Karpas-422 (cell line): ENCODE results near the gene FUT7. TPM values are rescaled to one million over a fixed set of nuclear protein-coding genes. Genes with fewer than 3 reads are reported as not detected.

ENCODE experiments used
- DNase-seq: peaks from one replicate; pipeline ENCODE4 v3.0.0-alpha.2; 2015
- H2AFZ ChIP-seq: fragments of 200-600 bp; sonication (generic); 2 replicates; pipeline ENCODE4 v1.6.1; 2014; ENCODE audit warnings: antibody characterized with exemption, low read length, mixed read lengths
- H3K27ac ChIP-seq: fragments of 200-600 bp; sonication (generic); 2 replicates; pipeline ENCODE4 v1.5.1; 2014; ENCODE audit warnings: mild to moderate bottlenecking, low read length, moderate library complexity
- H3K27me3 ChIP-seq: fragments of 200-600 bp; sonication (generic); 2 replicates; pipeline ENCODE4 v1.6.1; 2014; ENCODE audit warnings: low read length, mixed read lengths
- H3K36me3 ChIP-seq: fragments of 200-600 bp; sonication (generic); 2 replicates; pipeline ENCODE4 v1.6.1; 2014; ENCODE audit warnings: low read length, mixed read lengths; ENCODE audit not compliant: insufficient read depth
- H3K4me1 ChIP-seq: fragments of 200-600 bp; sonication (generic); 2 replicates; pipeline ENCODE4 v1.6.1; 2014; ENCODE audit warnings: mild to moderate bottlenecking, low read length, mixed read lengths
- H3K4me2 ChIP-seq: fragments of 200-600 bp; sonication (generic); 2 replicates; pipeline ENCODE4 v1.6.1; 2014; ENCODE audit warnings: low read length, low read depth, mild to moderate bottlenecking; ENCODE audit not compliant: poor library complexity, severe bottlenecking
- H3K4me3 ChIP-seq: fragments of 200-600 bp; sonication (generic); 2 replicates; pipeline ENCODE4 v1.5.1; 2014; ENCODE audit warnings: mild to moderate bottlenecking, antibody characterized with exemption, low read length, mixed read lengths
- H3K79me2 ChIP-seq: fragments of 200-600 bp; sonication (generic); 2 replicates; pipeline ENCODE4 v1.6.1; 2014; ENCODE audit warnings: mild to moderate bottlenecking, low read length, mixed read lengths
- H3K9ac ChIP-seq: fragments of 200-600 bp; sonication (generic); 2 replicates; pipeline ENCODE4 v1.6.0; 2014; ENCODE audit warnings: low read length
- H3K9me2 ChIP-seq: fragments of 200-600 bp; sonication (generic), shearing (Covaris generic); replicated peaks from 2 replicates; pipeline ENCODE4 v1.6.0; 2014; ENCODE audit warnings: mild to moderate bottlenecking, low read length, moderate library complexity; ENCODE audit not compliant: insufficient read depth
- H3K9me3 ChIP-seq: fragments of 300-700, 200-600 bp; sonication (generic); 2 replicates; pipeline ENCODE4 v1.6.1; 2014; ENCODE audit warnings: low read length, mixed read lengths
- H4K20me1 ChIP-seq: fragments of 200-600 bp; sonication (generic); 2 replicates; pipeline ENCODE4 v1.6.1; 2014; ENCODE audit warnings: mild to moderate bottlenecking, antibody characterized with exemption, low read length, low read depth; ENCODE audit not compliant: insufficient read depth
- total RNA-seq: library from RNA; depleted of rRNA; stranded (reverse); fragments of >200 nt; shearing (Covaris generic); gene quantifications from 2 replicates; pipeline ENCODE4 v1.2.3, GENCODE V29; 2014; ENCODE audit warnings: low replicate concordance

The FUT7 gene
- total RNA-seq, 1 experiment from 2014 or later: not detected

- H3K9me3 ChIP-seq: no peaks in the 10 kb centered on the region
- no peak within 1 kb of the TSS for H2AFZ ChIP-seq
- no peaks in the 10 kb centered on the region for H3K79me2 ChIP-seq
- H4K20me1 ChIP-seq: no peaks in the 10 kb centered on the region; the same call in 1 of the 2 replicates
- H3K4me1 ChIP-seq: peaks cover 36% of the 10 kb centered on the region
- peak within 1 kb of the TSS; percentile 59 for H3K4me2 ChIP-seq
- DNase-seq: no peak
- peak within 1 kb of the TSS; percentile 53; the same call in 1 of the 2 replicates for H3K4me3 ChIP-seq
- no peaks in the 10 kb centered on the region for H3K36me3 ChIP-seq
- H3K27ac ChIP-seq: no peak within 1 kb of the TSS
- no peaks in the 10 kb centered on the region for H3K27me3 ChIP-seq
- H3K9ac ChIP-seq: peak within 1 kb of the TSS; percentile 35
- no peaks in the 10 kb centered on the region for H3K9me2 ChIP-seq
Observed at GRCh38 chr9:137027369-137028262, 4.3 kb downstream of the FUT7 start, which contains the start of gene ABCA2. TSS of gene ABCA2 (minus strand) at chr9:137028237. CDS start at chr9:137028140, 97 bp downstream.

- no peak overlapping the region for H3K4me2 ChIP-seq
- no peak overlapping the region for H2AFZ ChIP-seq
- no peak overlapping the region for H3K4me3 ChIP-seq
Observed at GRCh38 chr9:137026828-137027227, 5.1 kb downstream of the FUT7 start.

GRCh38 chr9:137026384-137026783 is 5.5 kb downstream of the FUT7 start:
- Histone ChIP-seq H3K27me3 (no peaks in the 10 kb centered on the region), H3K9me3 (no peaks in the 10 kb centered on the region), H3K79me2 (no peaks in the 10 kb centered on the region), H3K9ac (no peak overlapping the region), H4K20me1 (no peaks in the 10 kb centered on the region; the same call in 1 of the 2 replicates), H3K27ac (no peak overlapping the region), H3K9me2 (no peaks in the 10 kb centered on the region), H3K36me3 (no peaks in the 10 kb centered on the region), H3K4me1 (peaks cover 24% of the 10 kb centered on the region), H3K4me3 (no peak overlapping the region), H3K4me2 (peak overlapping the region; percentile 27), H2AFZ (no peak overlapping the region)
- DNase-seq: no peak

More at GRCh38 chr9:137026828-137027227, 5.1 kb downstream of the FUT7 start:
- no peak for DNase-seq
- Histone ChIP-seq H3K4me1 (peaks cover 28% of the 10 kb centered on the region), H3K9ac (no peak overlapping the region), H3K9me3 (no peaks in the 10 kb centered on the region), H3K27me3 (no peaks in the 10 kb centered on the region), H3K27ac (no peak overlapping the region), H3K79me2 (no peaks in the 10 kb centered on the region), H4K20me1 (no peaks in the 10 kb centered on the region; the same call in 1 of the 2 replicates), H3K9me2 (no peaks in the 10 kb centered on the region), H3K36me3 (no peaks in the 10 kb centered on the region)

GRCh38 chr9:137025517-137025966 is 6.3 kb downstream of the FUT7 start:
- H3K9me2 ChIP-seq: no peaks in the 10 kb centered on the region
- H3K79me2 ChIP-seq: no peaks in the 10 kb centered on the region
- H3K27ac ChIP-seq: no peak overlapping the region
- H3K27me3 ChIP-seq: no peaks in the 10 kb centered on the region
- no peak overlapping the region for H3K4me3 ChIP-seq
- no peaks in the 10 kb centered on the region; the same call in 1 of the 2 replicates for H4K20me1 ChIP-seq
- H3K9ac ChIP-seq: no peak overlapping the region
- H3K9me3 ChIP-seq: no peaks in the 10 kb centered on the region
- H3K4me1 ChIP-seq: peaks cover 23% of the 10 kb centered on the region
- H3K4me2 ChIP-seq: peak overlapping the region; percentile 27
- DNase-seq: peak; percentile 89
- no peak overlapping the region for H2AFZ ChIP-seq
- no peaks in the 10 kb centered on the region for H3K36me3 ChIP-seq

GRCh38 chr9:137023583-137023991 is 8.3 kb downstream of the FUT7 start:
- H3K4me3 ChIP-seq: no peak overlapping the region
- H3K36me3 ChIP-seq: no peaks in the 10 kb centered on the region
- H3K27ac ChIP-seq: no peak overlapping the region
- H3K9ac ChIP-seq: no peak overlapping the region
- H4K20me1 ChIP-seq: no peaks in the 10 kb centered on the region; the same call in 1 of the 2 replicates
- no peak overlapping the region for H3K4me2 ChIP-seq
- H3K9me3 ChIP-seq: no peaks in the 10 kb centered on the region
- no peak overlapping the region for H2AFZ ChIP-seq
- DNase-seq: no peak
- no peaks in the 10 kb centered on the region for H3K79me2 ChIP-seq
- H3K9me2 ChIP-seq: no peaks in the 10 kb centered on the region
- peaks cover 22% of the 10 kb centered on the region for H3K4me1 ChIP-seq
- no peaks in the 10 kb centered on the region for H3K27me3 ChIP-seq

- no peak for DNase-seq
- H3K27me3 ChIP-seq: no peaks in the 10 kb centered on the region
- H4K20me1 ChIP-seq: no peaks in the 10 kb centered on the region; the same call in 1 of the 2 replicates
- no peaks in the 10 kb centered on the region for H3K36me3 ChIP-seq
- H3K4me2 ChIP-seq: no peak overlapping the region
- H3K9ac ChIP-seq: no peak overlapping the region
- H3K27ac ChIP-seq: no peak overlapping the region
- H2AFZ ChIP-seq: no peak overlapping the region
- H3K9me3 ChIP-seq: no peaks in the 10 kb centered on the region
- no peaks in the 10 kb centered on the region for H3K79me2 ChIP-seq
- no peaks in the 10 kb centered on the region for H3K9me2 ChIP-seq
- H3K4me3 ChIP-seq: no peak overlapping the region
- H3K4me1 ChIP-seq: peaks cover 19% of the 10 kb centered on the region
Observed at GRCh38 chr9:137023157-137023556, 8.7 kb downstream of the FUT7 start.

GRCh38 chr9:137022662-137023008 is 9.3 kb downstream of the FUT7 start:
- H4K20me1 ChIP-seq: no peaks in the 10 kb centered on the region; the same call in 1 of the 2 replicates
- H3K4me1 ChIP-seq: peaks cover 18% of the 10 kb centered on the region
- no peak overlapping the region for H3K27ac ChIP-seq
- no peaks in the 10 kb centered on the region for H3K9me3 ChIP-seq
- H3K4me3 ChIP-seq: no peak overlapping the region
- H3K9ac ChIP-seq: no peak overlapping the region
- H3K4me2 ChIP-seq: no peak overlapping the region
- H3K27me3 ChIP-seq: no peaks in the 10 kb centered on the region
- no peak overlapping the region for H2AFZ ChIP-seq
- H3K36me3 ChIP-seq: no peaks in the 10 kb centered on the region
- H3K9me2 ChIP-seq: no peaks in the 10 kb centered on the region
- no peak for DNase-seq
- no peaks in the 10 kb centered on the region for H3K79me2 ChIP-seq

- Histone ChIP-seq H3K27me3 (no peaks in the 10 kb centered on the region), H3K9ac (no peak overlapping the region), H2AFZ (no peak overlapping the region), H3K36me3 (no peaks in the 10 kb centered on the region), H3K9me2 (no peaks in the 10 kb centered on the region), H3K79me2 (no peaks in the 10 kb centered on the region), H3K27ac (no peak overlapping the region), H4K20me1 (no peaks in the 10 kb centered on the region; the same call in 1 of the 2 replicates), H3K9me3 (no peaks in the 10 kb centered on the region), H3K4me3 (no peak overlapping the region), H3K4me1 (peaks cover 14% of the 10 kb centered on the region), H3K4me2 (no peak overlapping the region)
- DNase-seq: peak; percentile 96
Observed at GRCh38 chr9:137021979-137022661, 9.8 kb downstream of the FUT7 start.
